GM19324 (cell line): ENCODE measurements around the gene RIMKLB.
"Not testable (repeated sequence)": the region's sequence is repeated elsewhere in the genome, so short reads cannot be mapped to it uniquely, and the experiment has no call there.

Source experiments
- ATAC-seq: cut with Tn5 transposase; IDR thresholded peaks from one replicate; pipeline ENCODE4 v1.9.1; 2021; ENCODE audit warnings: mild to moderate bottlenecking, moderate library complexity; ENCODE audit not compliant: unreplicated experiment, low FRiP score

Gene RIMKLB

GRCh38 chr12:8810112-8810511, 112.3 kb downstream of the RIMKLB start:
- not testable (repeated sequence) for ATAC-seq

GRCh38 chr12:8813572-8814357, 116.0 kb downstream of the RIMKLB start:
- no peak for ATAC-seq

- no peak for ATAC-seq
Measured at GRCh38 chr12:8816448-8817050, 118.8 kb downstream of the RIMKLB start.

GRCh38 chr12:8817856-8818255, 120.1 kb downstream of the RIMKLB start:
- ATAC-seq, result no peak

- ATAC-seq, result no peak
Measured at GRCh38 chr12:8818526-8818925, 120.7 kb downstream of the RIMKLB start.

GRCh38 chr12:8819666-8819980, 121.8 kb downstream of the RIMKLB start:
- no peak for ATAC-seq

- ATAC-seq, result not testable (repeated sequence)
Measured at GRCh38 chr12:8820676-8821407, 123.1 kb downstream of the RIMKLB start.

- ATAC-seq, result no peak
Measured at GRCh38 chr12:8821591-8821990, 123.8 kb downstream of the RIMKLB start.

- no peak for ATAC-seq
Measured at GRCh38 chr12:8822298-8822697, 124.5 kb downstream of the RIMKLB start, which contains the start of gene A2ML1. A2ML1 (plus strand) TSS chr12:8822621; CDS start chr12:8822652, 31 bp downstream.

- ATAC-seq, result no peak
Measured at GRCh38 chr12:8823565-8824300, 125.9 kb downstream of the RIMKLB start.

- ATAC-seq, result no peak
Measured at GRCh38 chr12:8827551-8828256, 129.9 kb downstream of the RIMKLB start.

GRCh38 chr12:8828257-8829124, 130.7 kb downstream of the RIMKLB start:
- no peak for ATAC-seq

GRCh38 chr12:8829125-8829518, 131.3 kb downstream of the RIMKLB start:
- ATAC-seq, result no peak

- no peak for ATAC-seq
Measured at GRCh38 chr12:8829621-8830020, 131.8 kb downstream of the RIMKLB start.

- no peak for ATAC-seq
Measured at GRCh38 chr12:8831116-8831515, 133.3 kb downstream of the RIMKLB start.

GRCh38 chr12:8832500-8832899, 134.7 kb downstream of the RIMKLB start:
- no peak for ATAC-seq
